ENCODE measurements around the gene VIPR2. TPM values are rescaled to one million over a fixed set of nuclear protein-coding genes. Genes with fewer than 3 reads are reported as not detected.
"Not testable (repeated sequence)": the region's sequence is repeated elsewhere in the genome, so short reads cannot be mapped to it uniquely, and the experiment has no call there.

VIPR2 gene
- total RNA-seq, 4 donors from 2014 or later, result 1.8 to 3.7 (median 2.7) TPM

DNA sequence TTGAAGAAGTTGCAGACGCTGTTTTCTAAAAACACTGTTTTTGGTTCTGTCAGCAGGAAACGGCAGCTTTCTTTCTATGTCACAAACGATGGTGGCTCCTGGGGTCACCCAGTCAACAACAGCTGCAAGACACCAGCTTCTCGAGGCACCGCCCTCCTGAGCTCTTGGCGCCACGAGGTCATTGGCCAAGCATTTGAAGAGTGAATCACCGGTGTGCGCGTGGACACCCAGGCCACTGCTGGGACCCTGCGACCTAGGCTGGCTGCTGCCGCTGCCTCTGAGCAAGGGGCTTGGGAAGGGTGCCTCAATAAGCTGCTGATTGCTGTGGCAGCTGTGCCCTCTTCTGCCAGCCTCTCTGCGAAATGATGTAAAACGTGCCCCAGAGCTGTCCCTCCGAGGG lies 22.5 kb upstream of the VIPR2 start:
- in situ Hi-C loops (cut with MboI; ENCODE audit: low pct_ligation_motif_present in 1 of 4, low pct_unique_long_range_greater_than_20kb in 1 of 4, low sequenced_read_pairs in 3 of 4), result no loop called here
- 71 to 88% methylated on average over 7 to 15 of the region's 15 CpGs for WGBS, 2 donors (ENCODE audit: low coverage in 1 of 2)
- H3K36me3 ChIP-seq, result no peaks in the 10 kb centered on the region
- no peak for DNase-seq
- no peaks in the 10 kb centered on the region for H3K9me3 ChIP-seq
- no peaks in the 10 kb centered on the region for H3K27me3 ChIP-seq
- TF ChIP-seq POLR2AphosphoS5 (IDR thresholded peaks at IDR 0.05) (no peak), EP300 (IDR thresholded peaks at IDR 0.05; ENCODE audit: low read depth) (no peak), POLR2A (IDR thresholded peaks at IDR 0.05) (no peak)
- TF ChIP-seq, protein P1, sequence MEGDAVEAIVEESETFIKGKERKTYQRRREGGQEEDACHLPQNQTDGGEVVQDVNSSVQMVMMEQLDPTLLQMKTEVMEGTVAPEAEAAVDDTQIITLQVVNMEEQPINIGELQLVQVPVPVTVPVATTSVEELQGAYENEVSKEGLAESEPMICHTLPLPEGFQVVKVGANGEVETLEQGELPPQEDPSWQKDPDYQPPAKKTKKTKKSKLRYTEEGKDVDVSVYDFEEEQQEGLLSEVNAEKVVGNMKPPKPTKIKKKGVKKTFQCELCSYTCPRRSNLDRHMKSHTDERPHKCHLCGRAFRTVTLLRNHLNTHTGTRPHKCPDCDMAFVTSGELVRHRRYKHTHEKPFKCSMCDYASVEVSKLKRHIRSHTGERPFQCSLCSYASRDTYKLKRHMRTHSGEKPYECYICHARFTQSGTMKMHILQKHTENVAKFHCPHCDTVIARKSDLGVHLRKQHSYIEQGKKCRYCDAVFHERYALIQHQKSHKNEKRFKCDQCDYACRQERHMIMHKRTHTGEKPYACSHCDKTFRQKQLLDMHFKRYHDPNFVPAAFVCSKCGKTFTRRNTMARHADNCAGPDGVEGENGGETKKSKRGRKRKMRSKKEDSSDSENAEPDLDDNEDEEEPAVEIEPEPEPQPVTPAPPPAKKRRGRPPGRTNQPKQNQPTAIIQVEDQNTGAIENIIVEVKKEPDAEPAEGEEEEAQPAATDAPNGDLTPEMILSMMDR (IDR thresholded peaks at IDR 0.05), result no peak
- intact Hi-C loops (cut with DNase I; ENCODE audit: low total_unique reads), result no loop called here
- H3K4me1 ChIP-seq, result no peaks in the 10 kb centered on the region
- no peak overlapping the region for H3K4me3 ChIP-seq
- no peak overlapping the region for H3K27ac ChIP-seq

DNA sequence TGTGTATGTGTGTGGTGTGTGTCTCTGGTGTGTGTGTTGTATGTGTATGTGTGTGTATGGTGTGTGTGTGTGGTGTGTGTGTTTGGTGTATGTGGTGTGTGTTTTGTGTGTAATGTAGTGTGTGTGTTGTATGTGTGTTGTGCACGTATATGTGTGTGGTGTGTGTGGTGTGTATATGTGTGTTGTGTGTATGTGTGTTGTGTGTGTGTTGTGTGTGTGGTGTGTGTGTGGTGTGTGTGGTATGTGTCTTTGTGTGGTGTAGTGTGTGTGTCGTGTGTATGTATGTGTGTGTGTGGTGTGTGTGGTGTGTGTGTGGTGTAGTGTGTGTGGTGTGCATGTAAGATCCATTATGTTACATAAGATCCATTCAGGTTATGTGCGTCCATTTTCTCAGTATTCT lies 21.9 kb upstream of the VIPR2 start:
- Histone ChIP-seq H3K9me3 (no peaks in the 10 kb centered on the region), H3K4me1 (no peaks in the 10 kb centered on the region), H3K36me3 (no peaks in the 10 kb centered on the region), H3K4me3 (no peak overlapping the region), H3K27me3 (no peaks in the 10 kb centered on the region), H3K27ac (no peak overlapping the region)
- 0 to 51% methylated on average over 1 to 3 of the region's 3 CpGs for WGBS, 2 donors (ENCODE audit: low coverage in 1 of 2)
- TF ChIP-seq EP300 (IDR thresholded peaks at IDR 0.05; ENCODE audit: low read depth), result no peak
- TF ChIP-seq, protein P1 (IDR thresholded peaks at IDR 0.05), result no peak
- no peak for TF ChIP-seq POLR2A (IDR thresholded peaks at IDR 0.05)
- intact Hi-C loops (cut with DNase I; ENCODE audit: low total_unique reads), result no loop called here
- in situ Hi-C loops (cut with MboI; ENCODE audit: low pct_ligation_motif_present in 1 of 4, low pct_unique_long_range_greater_than_20kb in 1 of 4, low sequenced_read_pairs in 3 of 4), result no loop called here
- no peak for DNase-seq

DNA sequence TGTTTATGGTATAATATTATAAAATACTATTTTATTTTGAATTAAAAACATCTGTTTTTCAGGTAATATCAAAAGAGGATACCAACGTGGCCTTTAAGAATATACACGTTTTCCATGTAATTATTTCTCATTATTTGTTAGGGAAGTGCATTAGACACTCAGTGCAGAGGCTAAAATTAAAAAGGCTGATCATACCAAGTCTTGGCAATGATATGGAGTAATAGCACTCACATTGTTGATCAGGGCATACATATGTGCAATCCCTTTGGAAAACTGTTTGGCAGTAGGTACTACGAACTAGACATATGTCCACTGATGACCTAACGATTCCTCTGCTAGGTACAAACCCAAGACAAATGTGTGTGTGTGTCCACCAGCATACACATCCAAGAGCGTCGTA lies 20.7 kb upstream of the VIPR2 start:
- H3K27me3 ChIP-seq, result no peaks in the 10 kb centered on the region
- TF ChIP-seq, protein P1 (IDR thresholded peaks at IDR 0.05), result no peak
- no peak for TF ChIP-seq POLR2A (IDR thresholded peaks at IDR 0.05)
- no peak for TF ChIP-seq EP300 (IDR thresholded peaks at IDR 0.05; ENCODE audit: low read depth)
- TF ChIP-seq POLR2AphosphoS5 (IDR thresholded peaks at IDR 0.05), result no peak
- H3K36me3 ChIP-seq, result no peaks in the 10 kb centered on the region
- H3K4me3 ChIP-seq, result no peak overlapping the region
- H3K27ac ChIP-seq, result no peak overlapping the region
- DNase-seq, result no peak
- 86 to 89% methylated on average over 5 to 6 of the region's 6 CpGs for WGBS, 2 donors (ENCODE audit: low coverage in 1 of 2)
- no peaks in the 10 kb centered on the region for H3K9me3 ChIP-seq
- in situ Hi-C loops (cut with MboI; ENCODE audit: low pct_ligation_motif_present in 1 of 4, low pct_unique_long_range_greater_than_20kb in 1 of 4, low sequenced_read_pairs in 3 of 4), result no loop called here
- intact Hi-C loops (cut with DNase I; ENCODE audit: low total_unique reads), result no loop called here
- H3K4me1 ChIP-seq, result no peaks in the 10 kb centered on the region

DNA sequence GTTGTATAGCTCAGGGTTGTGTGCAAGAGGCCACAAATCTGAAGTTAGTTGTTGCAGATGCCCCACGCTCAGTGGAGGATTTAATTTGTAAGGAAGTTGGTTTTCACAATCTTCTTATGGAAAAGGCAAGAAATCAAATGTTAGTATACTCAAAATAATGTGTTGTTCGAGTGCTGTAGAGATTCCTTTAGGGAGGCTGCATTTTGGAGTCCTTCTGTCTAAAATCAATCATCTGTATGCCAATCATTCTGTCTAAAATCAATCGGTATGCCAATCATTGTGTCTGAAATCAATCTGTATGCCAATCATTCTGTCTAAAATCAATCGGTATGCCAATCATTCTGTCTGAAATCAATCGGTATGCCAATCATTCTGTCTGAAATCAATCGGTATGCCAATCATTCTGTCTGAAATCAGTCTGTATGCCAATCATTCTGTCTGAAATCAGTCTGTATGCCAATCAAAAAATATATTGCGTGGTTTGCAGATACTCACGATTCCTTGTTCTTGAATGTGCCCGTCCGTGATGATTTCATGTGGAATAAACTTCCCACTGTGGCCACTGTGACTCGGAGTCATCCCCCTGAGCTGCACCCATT lies 19.1 kb upstream of the VIPR2 start:
- H3K27ac ChIP-seq; H3K4me1 ChIP-seq; H3K27me3 ChIP-seq; intact Hi-C loops (cut with DNase I; ENCODE audit: low total_unique reads); H3K4me3 ChIP-seq; H3K36me3 ChIP-seq; H3K9me3 ChIP-seq; DNase-seq; in situ Hi-C loops (cut with MboI; ENCODE audit: low pct_ligation_motif_present in 1 of 4, low pct_unique_long_range_greater_than_20kb in 1 of 4, low sequenced_read_pairs in 3 of 4): not testable (repeated sequence)
- 63 to 70% methylated on average over 4 to 5 of the region's 11 CpGs for WGBS, 2 donors (ENCODE audit: low coverage in 1 of 2)

DNA sequence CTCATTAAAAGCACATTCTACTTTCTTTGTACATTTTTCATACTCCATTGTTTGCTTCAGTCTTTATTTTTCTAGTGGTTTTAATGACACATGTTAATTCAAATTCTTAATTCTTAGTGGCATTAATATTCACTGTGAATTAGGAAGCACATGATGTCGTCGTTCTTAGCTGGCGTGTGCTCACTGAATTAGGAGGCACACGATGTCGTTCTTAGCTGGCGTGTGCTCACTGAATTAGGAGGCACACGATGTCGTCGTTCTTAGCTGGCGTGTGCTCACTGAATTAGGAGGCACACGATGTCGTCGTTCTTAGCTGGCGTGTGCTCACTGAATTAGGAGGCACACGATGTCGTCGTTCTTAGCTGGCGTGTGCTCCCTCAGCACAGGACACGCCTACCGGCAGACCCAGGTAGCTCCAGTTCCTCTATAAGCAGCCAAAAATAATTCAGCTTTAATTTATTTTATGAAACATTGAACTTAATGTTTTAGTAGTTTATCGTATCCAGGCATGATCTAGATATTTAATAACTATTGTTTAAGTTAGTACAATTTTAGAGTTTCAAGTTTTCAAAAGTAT lies 17.5 kb upstream of the VIPR2 start:
- H3K9me3 ChIP-seq; H3K36me3 ChIP-seq; intact Hi-C loops (cut with DNase I; ENCODE audit: low total_unique reads); DNase-seq; H3K27ac ChIP-seq; H3K4me3 ChIP-seq; in situ Hi-C loops (cut with MboI; ENCODE audit: low pct_ligation_motif_present in 1 of 4, low pct_unique_long_range_greater_than_20kb in 1 of 4, low sequenced_read_pairs in 3 of 4); H3K4me1 ChIP-seq; H3K27me3 ChIP-seq: not testable (repeated sequence)
- WGBS, 2 donors (ENCODE audit: low coverage in 1 of 2), result 83 to 90% methylated on average over 20 to 21 of the region's 21 CpGs
